Amniotic stem cell (primary cell): ENCODE measurements around the gene ELFN1.

Experiments used
- DNase-seq: peaks from one replicate; lab custom pipeline; 2025; lab: John Stamatoyannopoulos, UW

The ELFN1 gene

DNA sequence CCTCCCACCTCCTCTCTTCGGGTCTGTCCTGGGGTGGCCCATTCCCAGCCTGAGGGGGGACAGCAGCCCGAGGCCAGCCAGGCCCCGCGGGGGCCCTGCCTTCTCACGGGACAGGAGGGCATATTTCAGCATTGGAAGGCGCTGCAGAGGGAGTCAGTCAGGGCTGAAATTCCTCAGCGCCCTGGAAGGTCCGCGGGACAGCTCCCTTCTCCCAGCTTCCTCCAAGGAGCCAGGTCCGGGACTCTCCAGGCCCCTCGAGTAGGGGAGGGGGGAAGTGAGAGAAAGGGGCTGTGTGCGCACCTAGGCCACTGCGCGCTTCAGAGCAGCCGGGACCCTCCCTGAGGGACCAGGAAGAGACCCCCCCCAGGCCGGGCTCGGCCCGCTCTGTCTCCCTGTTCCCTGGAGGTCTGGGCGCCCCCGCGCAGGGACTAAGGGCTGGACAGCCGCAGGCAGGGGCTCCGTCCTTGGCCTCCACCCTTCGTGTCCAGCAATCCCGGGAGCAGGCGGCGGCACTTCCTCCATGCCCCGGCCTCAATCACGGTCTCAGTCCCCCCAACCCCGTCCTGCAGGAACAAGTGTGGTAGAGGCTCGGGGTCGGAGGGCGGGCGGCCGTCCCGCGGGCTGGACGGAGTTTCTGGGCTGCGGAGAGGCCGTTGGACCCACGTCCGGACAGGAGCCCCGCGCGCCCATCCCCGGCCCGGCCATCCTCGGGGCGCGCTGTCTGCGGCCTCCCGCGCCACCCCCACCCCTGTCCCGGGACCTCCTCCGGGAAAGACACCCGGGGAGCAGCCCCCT, 6.0 kb upstream of the ELFN1 start:
- DNase-seq: no peak

DNA sequence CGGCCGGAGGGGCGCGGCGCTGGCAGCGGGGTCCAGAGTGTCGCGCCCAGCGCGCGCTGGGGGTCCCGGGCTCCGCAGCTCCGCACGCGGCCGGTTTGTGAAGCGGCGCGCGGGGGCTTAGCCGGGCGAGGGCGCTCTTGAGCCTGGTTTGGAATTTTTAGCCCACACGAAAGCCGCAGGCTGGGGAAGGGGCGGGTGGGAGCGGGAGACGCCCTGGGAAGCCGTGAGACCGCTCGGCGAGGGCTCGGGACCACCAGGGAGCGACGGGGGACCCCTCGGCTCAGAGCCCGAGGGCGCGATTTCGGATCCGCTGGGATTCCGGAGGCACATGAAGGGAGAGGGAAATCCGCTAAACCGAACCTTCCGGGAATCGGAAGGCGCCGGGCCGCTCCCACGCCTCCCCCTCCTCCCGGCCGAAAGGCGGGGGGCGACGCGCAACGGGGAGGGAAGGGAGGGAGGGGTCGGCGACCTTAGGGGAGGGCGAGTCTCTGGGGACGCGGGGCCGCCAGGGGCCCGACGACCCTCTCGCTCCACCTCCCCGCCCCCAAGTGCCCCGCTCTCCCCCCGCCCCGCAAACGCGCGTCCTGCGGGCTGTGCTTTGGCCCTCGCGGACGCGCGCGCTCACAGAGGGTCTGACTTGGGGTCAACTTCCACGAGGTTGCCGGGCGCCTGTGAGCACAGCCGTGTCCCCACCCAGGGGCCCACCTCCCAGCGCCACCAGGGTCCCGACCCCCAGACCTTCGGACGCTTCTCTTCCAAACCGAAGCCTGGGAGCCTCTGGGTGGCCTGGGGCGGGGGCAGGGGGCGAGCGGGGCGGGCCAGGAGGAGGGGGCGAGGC, 5.1 kb upstream of the ELFN1 start:
- peak; percentile 64 for DNase-seq

GRCh38 chr7:1665549-1666316, 4.3 kb upstream of the ELFN1 start:
- no peak for DNase-seq

DNA sequence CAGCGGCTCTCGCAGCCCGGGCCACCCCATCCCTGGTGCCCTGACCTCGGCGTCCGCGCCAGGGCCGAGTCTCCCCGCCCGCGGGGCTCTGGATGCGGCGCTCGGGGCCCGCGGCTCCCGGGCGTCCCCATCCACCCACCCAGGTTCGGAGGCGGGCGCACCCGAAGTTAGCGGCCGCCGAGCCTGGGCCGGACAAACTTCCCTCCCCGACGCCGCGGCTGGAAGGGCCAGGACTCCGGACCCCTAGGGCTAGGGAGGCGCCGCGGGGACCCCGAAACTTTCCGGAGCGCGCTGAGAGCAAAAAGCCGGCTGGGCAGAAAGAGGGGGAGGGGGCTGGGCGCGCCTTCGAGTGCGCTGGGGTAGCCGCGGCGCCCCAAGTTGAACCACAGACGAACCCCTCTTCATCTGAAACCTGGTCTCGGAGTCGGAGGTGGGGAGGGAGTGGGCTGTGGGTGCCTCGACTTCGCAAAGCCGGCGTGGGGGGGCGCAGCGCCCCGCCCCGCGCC, 3.7 kb upstream of the ELFN1 start:
- no peak for DNase-seq

GRCh38 chr7:1666823-1667565, 3.1 kb upstream of the ELFN1 start:
- no peak for DNase-seq

DNA sequence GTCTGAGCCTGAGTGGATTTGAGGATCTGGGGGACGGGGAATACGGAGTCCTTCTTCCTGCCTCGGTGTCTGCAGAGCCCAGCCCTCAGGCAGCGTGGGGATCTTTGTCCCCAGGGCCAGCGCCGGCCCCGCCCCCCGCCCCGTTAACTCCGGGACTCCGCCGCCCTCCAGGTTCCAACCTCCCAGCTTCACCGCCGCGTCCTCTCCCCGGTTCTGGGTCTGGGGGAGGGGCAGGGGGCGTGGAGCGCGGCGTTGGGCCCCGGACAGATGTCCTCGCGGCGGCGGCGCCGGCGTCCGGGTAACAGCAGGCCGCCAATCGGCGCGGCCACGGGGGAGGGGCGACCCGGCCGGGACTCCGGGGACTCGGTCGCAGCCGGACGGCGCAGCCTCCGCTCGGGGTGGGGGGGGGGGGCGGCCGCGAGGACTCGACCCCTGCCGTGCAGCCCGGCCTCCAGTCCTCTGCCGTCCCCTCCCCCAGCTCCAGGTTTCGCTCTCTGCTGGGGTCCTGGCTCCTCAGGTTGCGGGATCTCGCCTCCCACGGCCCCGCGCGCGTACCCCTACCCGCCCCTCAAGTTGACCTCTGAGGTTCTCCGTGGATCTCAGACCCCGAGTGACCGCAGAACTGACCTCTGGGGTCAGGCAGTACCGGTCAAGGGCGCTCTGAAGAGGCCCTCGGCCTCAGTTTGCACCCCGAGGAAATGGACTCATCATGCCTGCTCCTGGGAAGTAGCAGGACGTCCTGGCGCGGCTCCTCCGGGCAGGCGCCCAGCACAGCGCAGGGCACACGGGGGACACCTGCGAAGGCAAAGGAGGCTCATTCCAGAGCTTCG, 2.3 kb upstream of the ELFN1 start:
- no peak for DNase-seq

DNA sequence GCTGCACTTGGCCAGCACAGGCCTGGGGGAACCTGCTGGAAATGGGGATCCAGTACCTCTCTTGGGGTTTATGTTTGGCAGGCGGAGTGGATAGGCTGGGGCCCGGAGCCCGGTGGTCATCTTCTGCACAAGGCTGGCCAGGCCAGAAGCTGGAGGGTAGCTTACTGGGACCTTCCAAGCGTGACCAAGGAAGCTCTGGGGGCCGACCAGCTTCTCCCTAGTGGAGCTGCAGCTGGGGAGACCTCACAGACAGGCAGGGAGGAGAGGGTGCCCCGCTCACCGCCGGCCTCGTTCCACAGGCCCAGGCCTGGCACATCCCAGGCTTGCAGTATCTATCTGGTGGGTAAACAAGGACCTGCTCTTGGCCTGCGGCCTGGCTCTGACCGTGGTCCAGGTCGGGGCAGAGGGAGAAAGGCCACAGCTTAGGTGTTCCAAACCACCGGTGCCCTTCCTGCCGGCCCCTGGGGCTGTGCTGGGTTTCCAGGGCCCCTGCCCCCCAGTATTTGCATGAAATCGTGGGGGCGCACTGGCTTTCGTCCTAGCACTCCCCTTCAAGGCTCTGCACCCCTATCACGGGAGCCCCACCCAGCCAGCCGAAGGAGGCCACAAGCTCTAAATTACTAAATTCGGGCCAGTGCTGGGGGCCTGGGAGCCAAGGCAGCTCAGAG, 1.5 kb upstream of the ELFN1 start:
- no peak for DNase-seq

DNA sequence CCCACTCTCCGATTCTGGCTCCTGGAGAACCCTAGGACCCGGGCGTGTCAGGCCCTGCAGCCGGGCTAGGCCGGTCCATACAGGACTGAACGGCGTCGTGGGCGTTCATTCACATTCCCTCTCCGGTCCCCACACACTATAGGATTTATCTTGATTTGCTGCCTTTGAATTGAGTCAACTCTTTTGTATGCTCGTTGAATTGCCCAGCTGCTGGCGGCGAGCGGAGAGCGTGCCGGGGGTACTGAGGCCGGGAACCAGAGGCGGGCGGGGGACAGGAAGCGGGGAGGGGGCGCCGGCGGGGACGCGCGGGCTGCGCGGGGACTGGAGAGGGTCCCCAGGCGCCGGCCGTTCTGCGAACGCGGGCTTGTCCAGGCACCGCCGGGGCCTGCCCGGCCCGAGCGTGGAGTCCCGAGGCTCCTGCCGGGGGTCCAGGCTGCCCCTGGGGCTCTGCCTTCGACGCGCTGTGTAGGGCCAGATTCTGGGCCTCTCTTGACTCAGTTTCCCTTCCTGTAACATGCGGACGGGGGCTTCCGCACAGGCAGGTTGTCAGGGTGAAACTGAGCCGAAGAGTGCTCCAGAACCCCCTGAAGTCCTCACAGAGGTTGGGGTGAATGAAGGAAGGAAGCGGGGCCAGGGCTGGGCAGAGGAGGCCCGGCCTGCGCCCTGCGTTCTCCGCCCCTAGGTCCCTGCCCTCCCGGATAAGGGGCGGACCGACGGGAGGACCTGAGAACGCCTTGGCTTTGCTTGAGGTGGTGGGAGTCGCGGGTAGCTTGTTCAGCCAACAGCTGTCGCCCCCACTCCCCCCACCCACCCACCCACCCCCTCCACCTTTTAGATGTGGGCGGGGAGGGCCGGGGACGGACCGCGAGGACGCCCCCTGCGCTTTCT, 769 bp upstream of the ELFN1 start:
- DNase-seq: no peak

DNA sequence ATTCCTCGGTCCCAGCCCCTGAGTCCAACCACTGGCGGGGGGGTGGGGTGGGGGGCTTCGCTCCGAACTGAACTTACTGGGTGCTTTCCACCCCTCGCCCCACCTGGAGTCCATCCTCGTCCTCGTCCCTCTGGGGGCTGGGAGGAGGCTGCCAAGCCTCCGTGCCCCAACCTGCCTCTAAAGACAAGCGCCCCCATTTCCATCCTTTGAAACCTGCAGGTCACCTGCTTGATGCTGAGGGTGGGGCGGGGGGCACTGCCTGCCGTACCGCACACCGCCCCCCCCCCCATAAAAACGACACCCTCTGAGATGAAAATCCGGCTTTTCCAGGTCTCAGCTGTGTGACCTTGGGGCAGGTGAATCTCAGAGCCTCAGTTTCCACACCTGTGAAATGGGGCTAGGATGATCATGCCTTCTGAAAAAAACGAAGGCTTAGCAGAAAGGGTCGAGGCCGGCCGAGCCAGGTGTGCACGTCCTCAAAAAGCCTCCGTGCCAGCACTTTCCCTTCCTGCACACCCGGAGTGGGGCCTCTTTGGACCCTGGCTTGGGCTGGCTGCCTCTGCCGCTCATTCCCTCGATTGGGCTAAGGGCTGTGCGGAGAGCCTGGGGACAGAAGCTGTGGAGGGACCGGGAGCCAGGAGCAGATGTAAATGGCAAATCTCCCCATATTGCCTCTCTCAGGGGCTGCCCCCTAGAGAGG, 967 bp downstream of the ELFN1 start:
- no peak for DNase-seq

DNA sequence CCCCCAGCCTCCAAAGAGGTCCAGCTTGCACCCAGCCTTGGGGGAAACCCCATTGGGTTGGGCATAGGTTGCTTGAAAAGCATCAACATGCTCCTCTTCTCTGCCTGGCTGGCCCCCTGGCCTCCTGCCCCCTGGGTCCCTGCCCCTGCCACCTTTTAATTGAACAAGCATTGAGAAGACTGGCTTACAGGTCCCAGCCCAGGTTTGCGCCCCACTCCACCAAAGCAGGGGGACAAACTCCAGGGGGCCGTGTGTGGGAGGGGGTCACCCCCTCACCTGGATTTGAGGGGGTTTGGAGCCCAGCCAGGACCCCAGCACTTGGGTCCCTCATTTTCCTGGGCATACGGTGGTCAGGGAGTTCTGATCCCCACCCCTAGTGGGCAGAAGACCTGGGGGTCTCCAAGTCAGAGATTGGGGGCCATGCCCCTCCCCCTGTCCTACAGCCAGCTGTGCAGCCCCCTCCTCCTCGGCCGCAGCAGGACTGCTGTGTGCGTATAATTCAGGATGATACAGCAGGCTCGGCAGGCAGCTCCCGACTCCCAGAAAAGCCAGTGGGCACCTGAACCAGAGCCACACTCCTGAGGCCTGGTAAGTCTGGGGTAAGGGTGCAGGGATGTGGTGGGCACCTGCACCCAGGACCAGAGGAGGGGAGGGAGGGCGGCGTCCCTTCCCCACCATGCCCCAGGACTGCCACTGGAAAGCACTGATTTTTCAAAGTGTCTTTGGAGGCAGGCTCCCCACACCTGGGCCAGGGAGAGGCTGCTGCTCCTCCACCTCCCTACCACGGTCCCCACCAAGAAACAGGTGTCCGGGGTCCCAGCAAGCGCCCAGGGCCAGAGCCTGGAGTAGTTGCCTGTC, 1.7 kb downstream of the ELFN1 start:
- DNase-seq: no peak

- DNase-seq: no peak
Measured at GRCh38 chr7:1672851-1673486, 2.9 kb downstream of the ELFN1 start.

- no peak for DNase-seq
Measured at GRCh38 chr7:1673581-1674118, 3.6 kb downstream of the ELFN1 start.

DNA sequence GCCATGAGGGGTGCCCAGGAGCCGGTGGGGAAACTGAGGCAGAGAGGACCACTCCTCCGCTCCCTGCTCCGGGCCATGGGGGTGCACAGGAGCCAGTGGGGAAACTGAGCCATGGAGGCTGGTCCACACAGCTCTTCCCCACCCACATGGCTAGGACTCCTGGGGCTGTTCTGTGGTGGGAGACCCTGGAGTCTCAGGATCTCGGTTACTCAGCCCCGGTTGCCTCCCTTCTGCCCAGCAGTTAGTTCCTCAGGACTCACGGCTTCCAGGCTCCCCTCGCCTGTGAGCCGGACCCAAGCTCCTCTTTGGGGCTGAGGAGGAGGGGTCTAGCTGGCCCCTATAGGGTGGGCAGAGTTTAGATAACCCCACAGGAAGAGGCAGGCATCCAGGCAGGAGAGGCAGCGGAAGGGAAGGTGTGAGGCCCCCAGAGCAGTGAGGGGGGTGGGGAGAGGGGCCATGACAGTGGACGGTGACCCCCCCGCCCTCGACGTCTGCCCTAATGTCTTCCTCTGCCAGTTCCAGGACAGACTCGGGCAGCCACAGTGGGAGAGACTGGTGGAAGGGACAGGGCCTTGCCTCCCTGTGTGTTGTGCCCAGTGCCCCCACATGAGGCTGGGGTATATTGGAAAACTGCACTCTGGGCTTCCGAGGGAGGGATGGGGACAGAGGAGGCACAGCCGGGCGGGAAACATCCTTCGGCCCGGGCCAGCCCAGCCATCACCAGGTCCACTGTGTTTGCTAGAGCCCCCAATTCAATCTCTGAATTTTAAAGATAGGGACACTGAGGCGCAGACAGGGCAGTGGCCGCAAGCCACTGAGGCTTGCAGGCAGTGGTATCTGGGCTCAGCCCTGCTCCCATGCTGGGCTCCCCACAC, 4.3 kb downstream of the ELFN1 start:
- DNase-seq: no peak

GRCh38 chr7:1675036-1675671, 5.1 kb downstream of the ELFN1 start:
- no peak for DNase-seq
